IPS-18c (cell line): ENCODE measurements around the gene METTL21A.

Experiments used
- H3K4me3 ChIP-seq: 2 replicates; pipeline ENCODE4 v1.7.0; 2013; ENCODE audit warnings: low read depth, mild to moderate bottlenecking, low read length, moderate library complexity; ENCODE audit not compliant: insufficient read depth
- H3K9me3 ChIP-seq: one replicate; pipeline ENCODE4 v1.6.1; 2013; ENCODE audit warnings: mild to moderate bottlenecking, low read length, moderate library complexity; ENCODE audit not compliant: control insufficient read depth, insufficient read depth

The METTL21A gene

DNA sequence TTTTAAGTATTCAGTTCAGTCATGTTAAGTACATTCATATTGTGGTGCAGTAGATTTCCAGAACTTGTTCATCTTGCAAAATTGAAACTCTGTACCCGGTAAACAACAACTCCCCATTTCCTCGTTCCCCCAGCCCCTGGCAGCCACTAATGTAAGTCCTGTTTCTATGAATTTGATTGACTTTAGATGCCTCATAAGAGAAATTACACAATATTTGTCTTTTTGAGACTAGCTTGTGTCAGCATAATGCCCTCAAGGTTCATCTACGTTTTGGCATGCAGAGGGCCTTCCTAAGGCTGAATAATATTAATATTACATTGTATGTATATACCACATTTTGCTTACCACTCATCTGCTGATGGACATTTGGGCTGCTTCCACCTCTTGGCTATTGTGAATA is 30.9 kb downstream of the METTL21A start:
- no peaks in the 10 kb centered on the region for H3K9me3 ChIP-seq
- H3K4me3 ChIP-seq: no peak overlapping the region

DNA sequence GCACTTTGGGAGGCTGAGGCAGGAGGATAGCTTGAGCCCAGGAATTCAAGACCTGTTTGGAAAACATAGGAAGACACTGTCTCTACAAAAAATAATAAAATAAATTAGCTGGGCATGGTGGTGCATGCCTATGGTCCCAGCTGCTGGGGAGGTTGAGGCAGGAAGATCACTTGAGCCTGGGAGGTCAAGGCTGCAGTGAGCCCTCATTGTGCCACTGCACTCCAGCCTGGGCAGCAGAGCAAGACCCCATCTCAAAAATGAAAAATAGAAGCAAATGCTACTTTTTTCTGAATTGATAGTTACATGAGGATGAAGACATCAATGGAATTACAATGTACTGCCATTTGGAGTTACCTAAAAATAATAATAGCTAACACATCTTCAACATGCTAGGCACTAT is 31.9 kb downstream of the METTL21A start:
- no peaks in the 10 kb centered on the region for H3K9me3 ChIP-seq
- H3K4me3 ChIP-seq: no peak overlapping the region

- no peak overlapping the region for H3K4me3 ChIP-seq
- no peaks in the 10 kb centered on the region for H3K9me3 ChIP-seq
These were observed 36.1 kb downstream of the METTL21A start for GRCh38 chr2:207589143-207589542.

DNA sequence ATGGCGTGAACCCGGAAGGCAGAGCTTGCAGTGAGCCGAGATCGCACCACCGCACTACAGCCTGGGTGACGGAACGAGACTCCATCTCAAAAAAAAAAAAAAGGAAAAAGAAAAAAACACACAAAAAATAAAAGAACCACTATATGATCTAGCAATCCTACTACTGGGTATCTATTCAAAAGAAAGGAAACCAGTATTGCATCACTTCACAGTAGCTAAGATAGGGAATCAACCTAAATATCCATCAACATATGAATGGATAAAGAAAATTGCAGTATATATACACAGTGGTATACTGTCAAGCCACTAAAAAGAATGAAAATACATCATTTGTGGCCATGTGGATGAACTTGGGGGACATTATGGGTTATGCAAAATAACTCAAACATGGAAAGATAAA is 37.9 kb downstream of the METTL21A start:
- no peaks in the 10 kb centered on the region for H3K9me3 ChIP-seq
- no peak overlapping the region for H3K4me3 ChIP-seq

- no peak overlapping the region for H3K4me3 ChIP-seq
- no peaks in the 10 kb centered on the region for H3K9me3 ChIP-seq
These were observed 40.2 kb downstream of the METTL21A start for GRCh38 chr2:207584952-207585351.

DNA sequence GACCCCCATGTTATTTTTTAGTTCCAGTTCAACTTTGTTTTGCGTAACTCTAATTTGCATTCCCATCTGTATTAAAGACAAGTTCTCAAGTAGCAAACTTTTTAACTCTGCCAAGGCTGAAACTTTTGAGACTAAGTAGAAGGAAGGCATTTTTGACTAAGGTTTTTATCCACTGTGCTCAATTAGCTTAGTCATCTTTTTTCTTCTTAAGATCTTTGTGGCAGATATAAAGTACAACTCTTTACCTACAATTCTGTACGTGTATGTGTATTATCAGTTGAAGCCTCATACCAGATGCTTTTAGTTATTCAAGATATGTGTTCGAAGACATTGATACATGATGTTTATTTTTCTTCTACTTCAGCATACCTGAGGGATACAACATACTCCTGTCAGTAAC is 53.8 kb downstream of the METTL21A start:
- no peak overlapping the region for H3K4me3 ChIP-seq
- no peaks in the 10 kb centered on the region for H3K9me3 ChIP-seq

DNA sequence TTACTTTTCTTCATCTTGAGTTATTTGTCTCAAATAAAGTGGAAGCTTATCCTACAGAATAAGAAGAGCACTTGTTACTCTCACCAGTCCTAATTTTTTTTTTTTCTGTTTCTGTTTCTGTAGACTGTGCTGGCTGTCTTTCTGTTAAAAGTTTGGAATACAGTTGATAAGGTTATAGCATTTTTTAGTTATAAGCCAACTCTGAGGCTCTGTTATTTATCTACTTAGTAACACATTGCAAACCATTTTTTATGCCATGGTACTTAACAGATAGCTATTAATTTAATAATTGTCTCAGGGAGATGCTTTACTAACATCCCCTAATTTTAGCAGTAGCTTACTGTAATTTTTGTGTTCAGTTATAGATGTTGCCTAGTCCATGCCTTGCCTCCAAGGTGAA is 57.5 kb downstream of the METTL21A start:
- H3K4me3 ChIP-seq: no peak overlapping the region
- no peaks in the 10 kb centered on the region for H3K9me3 ChIP-seq

DNA sequence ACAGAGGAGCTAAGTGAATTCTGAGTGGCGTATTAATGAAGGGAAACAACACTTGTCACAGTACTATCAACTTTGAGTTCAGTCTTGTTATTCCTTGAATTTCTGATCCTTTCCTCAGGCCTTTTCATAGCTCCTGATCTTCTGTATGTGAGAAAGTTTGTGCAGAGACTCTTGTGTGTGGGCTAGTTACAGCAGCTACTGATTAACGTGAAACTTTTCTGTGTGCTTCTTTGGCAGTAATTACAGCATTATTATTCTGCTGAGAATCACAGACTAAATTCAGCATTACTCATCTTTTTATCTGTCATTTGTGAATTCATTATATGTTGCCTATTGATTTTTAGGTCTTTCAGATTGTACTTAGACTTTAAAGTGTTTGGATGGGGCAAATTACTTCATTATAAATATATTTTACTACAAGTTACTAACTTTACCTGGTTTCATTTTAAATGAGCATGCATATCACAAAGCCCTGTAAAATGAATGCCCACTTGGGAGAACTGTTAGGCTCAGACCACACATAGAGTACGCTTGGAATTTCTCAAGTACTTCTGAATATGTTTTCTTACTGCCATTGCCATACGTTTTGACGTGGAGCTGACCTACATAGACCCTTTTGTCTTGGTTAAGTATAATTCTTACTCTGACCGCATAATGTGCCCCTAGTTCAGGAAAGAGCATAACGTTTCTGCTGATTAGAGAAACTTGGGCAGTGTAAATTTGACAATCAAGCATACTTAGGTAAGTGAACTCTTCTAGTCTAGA is 59.3 kb downstream of the METTL21A start:
- H3K4me3 ChIP-seq: no peak overlapping the region
- H3K9me3 ChIP-seq: no peaks in the 10 kb centered on the region
